HG03565 (cell line): ENCODE results near the gene RAB1A.

Experiments
- ATAC-seq: cut with Tn5 transposase; IDR thresholded peaks from one replicate; pipeline ENCODE4 v1.9.1; 2021; ENCODE audit warnings: mild to moderate bottlenecking, moderate library complexity; ENCODE audit not compliant: unreplicated experiment

Gene RAB1A

DNA sequence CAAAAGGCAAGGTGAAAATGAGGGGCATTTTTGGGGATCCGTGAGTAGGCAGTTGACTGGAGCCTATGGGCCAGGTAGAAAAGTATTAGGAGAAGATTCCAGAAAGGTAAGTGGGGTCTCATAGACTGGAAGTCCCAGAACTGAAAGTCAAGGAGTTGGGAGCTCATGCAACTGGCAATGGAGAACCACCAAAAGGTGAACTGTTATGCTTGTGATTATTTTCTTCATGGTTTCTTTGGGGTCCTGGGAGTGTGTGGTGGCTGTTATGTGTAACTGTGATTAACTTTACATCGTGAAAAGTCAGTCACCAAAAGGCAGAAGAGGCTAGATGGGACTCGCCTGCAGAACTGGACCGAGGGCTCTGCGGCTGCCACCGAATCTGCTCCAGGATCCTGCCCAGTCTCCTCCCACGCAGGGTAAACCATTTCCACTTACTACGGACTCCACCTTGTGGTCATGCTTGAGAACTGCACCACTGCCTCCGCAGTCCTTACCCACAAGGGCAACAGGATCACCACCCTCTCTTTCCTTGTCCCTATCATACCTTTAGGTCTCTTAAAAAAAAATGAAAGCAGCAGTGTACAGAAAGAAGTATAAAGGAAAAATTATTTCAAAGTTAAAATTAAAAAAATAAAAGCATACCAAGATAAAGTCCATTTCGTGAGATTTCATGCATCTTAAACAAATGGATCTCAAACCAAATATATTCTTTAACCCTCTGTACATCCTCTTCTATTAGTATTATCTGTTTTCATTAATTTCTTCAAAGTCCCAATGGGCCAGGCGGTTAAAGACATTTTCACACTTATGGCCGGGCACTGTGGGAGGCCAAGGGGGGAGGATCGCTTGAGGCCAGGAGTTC is 89.3 kb downstream of the RAB1A start:
- peak; percentile 65 for ATAC-seq

DNA sequence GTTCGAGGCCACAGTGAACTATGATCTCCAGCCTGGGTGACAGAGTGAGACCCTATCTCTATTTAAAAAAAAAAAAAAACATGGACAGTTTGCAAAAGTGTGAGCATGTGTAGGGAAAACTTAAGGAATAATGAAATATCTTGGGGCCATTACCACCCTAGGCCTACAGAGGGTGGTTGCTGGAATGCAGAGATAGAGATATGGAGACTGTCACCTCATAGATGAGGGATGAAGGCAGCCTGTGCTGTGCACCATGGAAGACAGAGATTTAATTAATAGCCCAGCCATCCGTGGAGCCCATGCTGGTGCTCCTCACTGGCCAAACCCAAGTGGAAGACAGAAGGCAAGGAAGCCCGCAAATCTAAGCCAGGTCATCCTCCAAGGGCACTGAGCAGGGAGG is 90.3 kb downstream of the RAB1A start:
- ATAC-seq = no peak

DNA sequence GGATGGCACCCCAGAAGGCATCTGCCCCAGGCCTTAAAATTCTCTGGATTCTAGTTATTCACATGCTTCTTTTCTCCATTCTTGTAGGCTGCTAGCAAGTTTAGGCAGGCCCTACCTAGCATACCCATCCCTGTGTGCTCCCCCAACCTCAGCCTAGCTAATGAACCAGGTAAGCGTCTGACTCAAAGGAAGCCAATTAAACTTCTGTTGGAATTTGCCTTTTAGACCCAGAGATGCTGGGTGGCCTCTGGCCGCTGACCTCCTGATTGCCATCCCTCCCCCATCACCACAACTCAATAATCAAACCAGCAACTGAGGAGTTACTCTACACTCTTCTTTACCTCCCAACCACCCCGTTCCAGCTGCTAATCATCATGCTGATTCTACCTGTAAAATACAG is 92.7 kb downstream of the RAB1A start:
- no peak for ATAC-seq
